ENCODE measurements around the gene RETREG3. TPM values are rescaled to one million over a fixed set of nuclear protein-coding genes. Genes with fewer than 3 reads are reported as not detected.
"Not testable (repeated sequence)": the region's sequence is repeated elsewhere in the genome, so short reads cannot be mapped to it uniquely, and the experiment has no call there.

RETREG3 gene
- total RNA-seq, 4 donors from 2014 or later = 87.9 to 97.0 (median 91.1) TPM

DNA sequence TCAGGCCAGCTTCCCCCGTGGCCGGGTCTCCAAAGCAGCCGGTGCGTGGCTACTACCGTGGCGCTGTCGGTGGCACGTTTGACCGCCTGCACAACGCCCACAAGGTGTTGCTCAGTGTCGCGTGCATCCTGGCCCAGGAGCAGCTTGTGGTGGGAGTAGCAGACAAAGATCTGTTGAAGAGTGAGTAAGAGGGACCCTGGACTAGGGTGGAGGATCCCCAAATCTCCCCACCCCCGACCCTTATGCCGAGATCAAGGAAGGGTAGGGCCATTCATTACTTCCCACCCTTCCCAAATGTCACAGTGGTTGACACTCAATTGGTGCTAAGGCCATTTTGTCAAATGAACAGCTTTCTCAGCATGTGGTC is 46.0 kb downstream of the RETREG3 start:
- peak overlapping the region; percentile 90 for H3K4me3 ChIP-seq
- peaks cover 20% of the 10 kb centered on the region for H3K36me3 ChIP-seq
- WGBS = 75% methylated on average over 4 of the region's 14 CpGs
- no peaks in the 10 kb centered on the region for H3K27me3 ChIP-seq
- no peak for DNase-seq (ENCODE audit: low spot score in 2 of 2)
- TF ChIP-seq, protein P1, sequence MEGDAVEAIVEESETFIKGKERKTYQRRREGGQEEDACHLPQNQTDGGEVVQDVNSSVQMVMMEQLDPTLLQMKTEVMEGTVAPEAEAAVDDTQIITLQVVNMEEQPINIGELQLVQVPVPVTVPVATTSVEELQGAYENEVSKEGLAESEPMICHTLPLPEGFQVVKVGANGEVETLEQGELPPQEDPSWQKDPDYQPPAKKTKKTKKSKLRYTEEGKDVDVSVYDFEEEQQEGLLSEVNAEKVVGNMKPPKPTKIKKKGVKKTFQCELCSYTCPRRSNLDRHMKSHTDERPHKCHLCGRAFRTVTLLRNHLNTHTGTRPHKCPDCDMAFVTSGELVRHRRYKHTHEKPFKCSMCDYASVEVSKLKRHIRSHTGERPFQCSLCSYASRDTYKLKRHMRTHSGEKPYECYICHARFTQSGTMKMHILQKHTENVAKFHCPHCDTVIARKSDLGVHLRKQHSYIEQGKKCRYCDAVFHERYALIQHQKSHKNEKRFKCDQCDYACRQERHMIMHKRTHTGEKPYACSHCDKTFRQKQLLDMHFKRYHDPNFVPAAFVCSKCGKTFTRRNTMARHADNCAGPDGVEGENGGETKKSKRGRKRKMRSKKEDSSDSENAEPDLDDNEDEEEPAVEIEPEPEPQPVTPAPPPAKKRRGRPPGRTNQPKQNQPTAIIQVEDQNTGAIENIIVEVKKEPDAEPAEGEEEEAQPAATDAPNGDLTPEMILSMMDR (IDR thresholded peaks at IDR 0.05) = no peak
- TF ChIP-seq POLR2AphosphoS5 (IDR thresholded peaks at IDR 0.05) = no peak
- TF ChIP-seq POLR2A (IDR thresholded peaks at IDR 0.05) = no peak
- TF ChIP-seq EP300 (IDR thresholded peaks at IDR 0.05) = no peak
- H3K9me3 ChIP-seq = no peaks in the 10 kb centered on the region
- peaks cover 65% of the 10 kb centered on the region for H3K4me1 ChIP-seq
- peak overlapping the region; percentile 87 for H3K27ac ChIP-seq

DNA sequence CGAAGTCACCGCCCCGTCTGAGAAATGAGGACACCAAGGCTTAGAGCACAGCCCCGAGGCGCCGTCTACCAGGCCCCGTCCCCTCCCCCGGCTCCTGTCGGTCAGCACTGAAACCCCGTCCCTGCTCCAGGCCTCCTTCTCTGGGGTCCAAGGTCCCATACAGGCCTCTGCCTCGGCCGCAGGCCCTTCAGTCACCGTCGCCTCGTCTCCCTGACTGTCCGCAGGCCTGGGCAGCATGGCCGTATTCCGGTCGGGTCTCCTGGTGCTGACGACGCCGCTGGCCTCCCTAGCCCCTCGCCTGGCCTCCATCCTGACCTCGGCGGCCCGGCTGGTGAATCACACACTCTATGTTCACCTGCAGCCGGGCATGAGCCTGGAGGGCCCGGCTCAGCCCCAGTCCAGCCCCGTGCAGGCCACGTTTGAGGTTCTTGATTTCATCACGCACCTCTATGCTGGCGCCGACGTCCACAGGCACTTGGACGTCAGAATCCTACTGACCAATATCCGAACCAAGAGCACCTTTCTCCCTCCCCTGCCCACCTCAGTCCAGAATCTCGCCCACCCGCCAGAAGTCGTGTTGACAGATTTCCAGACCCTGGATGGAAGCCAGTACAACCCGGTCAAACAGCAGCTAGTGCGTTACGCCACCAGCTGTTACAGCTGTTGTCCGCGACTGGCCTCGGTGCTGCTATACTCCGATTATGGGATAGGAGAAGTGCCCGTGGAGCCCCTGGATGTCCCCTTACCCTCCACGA is 46.6 kb downstream of the RETREG3 start:
- TF ChIP-seq EP300 (IDR thresholded peaks at IDR 0.05) = no peak
- no peak for TF ChIP-seq POLR2A (IDR thresholded peaks at IDR 0.05)
- no peak for TF ChIP-seq POLR2AphosphoS5 (IDR thresholded peaks at IDR 0.05)
- TF ChIP-seq, protein P1 (IDR thresholded peaks at IDR 0.05) = no peak
- Histone ChIP-seq H3K27me3 (no peaks in the 10 kb centered on the region), H3K36me3 (peaks cover 20% of the 10 kb centered on the region), H3K9me3 (no peaks in the 10 kb centered on the region), H3K4me1 (peaks cover 60% of the 10 kb centered on the region), H3K4me3 (peak overlapping the region; percentile 90), H3K27ac (peak overlapping the region; percentile 87)
- DNase-seq (ENCODE audit: low spot score in 2 of 2) = peak in 1 of 2 donors; percentile 82
- WGBS = 8% methylated on average over 14 of the region's 48 CpGs

DNA sequence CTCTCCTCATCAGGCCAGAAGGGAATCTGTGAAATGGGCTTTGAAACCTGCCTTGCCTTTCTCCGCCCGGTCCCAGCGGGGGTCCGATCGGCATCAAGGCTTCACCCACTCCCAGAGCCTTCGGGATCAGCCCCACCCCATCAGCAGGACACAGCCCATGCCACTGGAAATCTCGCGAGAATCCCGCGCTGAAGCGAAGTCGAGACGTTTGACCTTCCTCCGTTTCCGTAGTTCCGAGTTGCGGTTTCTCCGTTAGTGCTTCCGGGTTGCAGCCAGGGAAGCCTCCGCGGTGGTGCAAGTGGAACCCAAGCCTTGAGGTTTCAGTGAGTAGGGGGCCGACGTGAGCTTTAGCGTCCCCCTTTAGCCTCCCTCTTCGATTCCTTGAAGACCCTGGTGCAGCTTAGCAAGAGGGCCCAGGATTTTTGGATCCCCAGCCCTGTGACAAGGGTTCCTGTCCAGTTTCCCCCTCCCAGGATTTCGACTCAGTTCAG is 47.2 kb downstream of the RETREG3 start, which contains the start of gene COASY:
TSS of gene COASY (plus strand) at position 252 of the 491 bp plus-strand sequence. CDS start 475 bp downstream, outside the sequence.
- peak within 1 kb of the TSS; percentile 90 for H3K4me3 ChIP-seq
- H3K4me1 ChIP-seq = peaks cover 56% of the 10 kb centered on the region
- H3K9me3 ChIP-seq = no peaks in the 10 kb centered on the region
- H3K36me3 ChIP-seq = peaks cover 20% of the 10 kb centered on the region
- H3K27ac ChIP-seq = peak within 1 kb of the TSS; percentile 87
- TF ChIP-seq POLR2A (IDR thresholded peaks at IDR 0.05) = peak in 1 of 2 donors; percentile 23
- TF ChIP-seq, protein P1 (IDR thresholded peaks at IDR 0.05) = no peak
- peak; percentile 92 to 95 (median 92) for TF ChIP-seq POLR2AphosphoS5 (IDR thresholded peaks at IDR 0.05)
- 0% methylated on average over 5 of the region's 26 CpGs for WGBS
- peak; percentile 97 to 98 for DNase-seq (ENCODE audit: low spot score in 2 of 2)
- H3K27me3 ChIP-seq = no peaks in the 10 kb centered on the region

DNA sequence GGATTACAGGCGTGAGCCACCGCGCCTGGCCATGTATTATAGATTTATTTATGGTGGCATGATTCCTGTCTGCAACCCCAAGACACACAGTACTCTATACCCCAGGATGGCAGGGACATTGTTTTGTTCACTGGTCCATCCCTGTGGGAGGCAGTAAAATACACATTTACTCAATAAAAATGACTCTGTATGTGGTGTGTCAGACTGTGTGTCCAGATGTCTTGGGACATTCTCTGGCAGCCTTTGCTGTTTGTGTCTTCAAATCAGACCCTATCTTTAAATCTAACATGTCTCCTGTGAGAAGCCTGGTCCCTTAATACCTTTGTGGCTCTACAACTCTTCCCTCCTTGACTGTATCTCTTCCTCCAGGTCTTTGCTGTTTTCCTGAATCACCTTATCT is 48.9 kb downstream of the RETREG3 start:
- peak overlapping the region; percentile 38 for H3K27ac ChIP-seq
- TF ChIP-seq POLR2A (IDR thresholded peaks at IDR 0.05) (no peak), EP300 (IDR thresholded peaks at IDR 0.05) (no peak), POLR2AphosphoS5 (IDR thresholded peaks at IDR 0.05) (no peak)
- TF ChIP-seq, protein P1 (IDR thresholded peaks at IDR 0.05) = no peak
- 94% methylated on average over 3 of the region's 3 CpGs for WGBS
- H3K4me1 ChIP-seq = peaks cover 50% of the 10 kb centered on the region
- H3K4me3 ChIP-seq = no peak overlapping the region
- no peaks in the 10 kb centered on the region for H3K9me3 ChIP-seq
- H3K36me3 ChIP-seq = peaks cover 11% of the 10 kb centered on the region
- no peaks in the 10 kb centered on the region for H3K27me3 ChIP-seq
- DNase-seq (ENCODE audit: low spot score in 2 of 2) = no peak

DNA sequence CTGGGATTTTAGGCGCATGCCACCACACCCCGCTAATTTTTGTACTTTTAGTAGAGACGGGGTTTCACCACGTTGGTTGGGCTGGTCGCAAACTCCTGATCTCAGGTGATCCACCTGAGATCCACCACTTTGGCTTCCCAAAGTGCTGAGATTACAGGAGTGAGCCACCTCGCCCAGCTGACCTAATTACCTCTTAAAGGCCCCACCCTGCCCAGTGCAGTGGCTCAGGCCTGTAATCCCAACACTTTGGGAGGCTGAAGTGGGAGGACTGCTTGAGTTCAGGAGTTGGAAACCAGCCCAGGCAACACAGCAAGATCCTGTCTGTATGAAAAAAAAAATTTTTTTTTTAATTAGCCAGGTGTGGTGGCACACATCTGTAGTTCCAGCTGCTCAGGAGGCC is 50.1 kb downstream of the RETREG3 start:
- Histone ChIP-seq H3K36me3 (no peaks in the 10 kb centered on the region), H3K4me3 (no peak overlapping the region), H3K9me3 (no peaks in the 10 kb centered on the region), H3K27me3 (no peaks in the 10 kb centered on the region), H3K4me1 (peaks cover 57% of the 10 kb centered on the region), H3K27ac (peak overlapping the region; percentile 38)
- 62% methylated on average over 6 of the region's 6 CpGs for WGBS
- TF ChIP-seq, protein P1 (IDR thresholded peaks at IDR 0.05) = no peak
- TF ChIP-seq POLR2AphosphoS5 (IDR thresholded peaks at IDR 0.05) (no peak), POLR2A (IDR thresholded peaks at IDR 0.05) (no peak), EP300 (IDR thresholded peaks at IDR 0.05) (no peak)
- no peak for DNase-seq (ENCODE audit: low spot score in 2 of 2)

DNA sequence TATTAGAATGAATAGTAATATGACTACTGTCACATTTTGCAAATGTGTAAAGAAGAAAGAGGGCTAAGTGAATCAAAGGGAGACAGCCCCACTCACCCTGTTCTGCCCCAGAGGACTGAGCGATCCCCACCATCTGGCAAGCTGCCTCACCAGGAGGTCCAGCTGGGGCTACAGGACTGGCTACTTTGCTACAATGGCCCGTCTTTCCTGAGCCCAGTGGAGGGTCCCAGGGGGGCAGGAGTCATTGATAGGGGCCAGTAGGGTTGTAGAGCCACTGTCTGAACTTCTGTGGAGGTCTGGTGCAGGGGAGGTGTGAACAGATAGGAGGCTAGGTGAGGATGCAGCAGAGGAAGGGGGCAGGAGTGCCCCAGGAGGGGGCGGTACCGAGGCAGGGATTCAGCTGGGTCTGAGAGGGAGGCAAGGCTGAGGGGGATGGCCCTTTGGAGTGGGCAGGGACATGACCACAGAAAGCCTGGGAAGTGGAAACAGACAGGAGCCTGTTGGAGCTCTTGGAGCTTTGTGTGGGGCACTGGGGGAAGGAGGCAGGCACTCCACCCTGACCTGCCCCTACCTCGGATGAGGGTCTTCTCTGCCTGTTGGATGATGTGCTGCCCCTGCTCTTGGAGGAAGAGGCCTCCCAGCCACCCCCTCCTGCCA is 53.1 kb downstream of the RETREG3 start:
- H3K27ac ChIP-seq; DNase-seq (ENCODE audit: low spot score in 2 of 2); H3K36me3 ChIP-seq; H3K9me3 ChIP-seq; H3K4me3 ChIP-seq; H3K27me3 ChIP-seq: not testable (repeated sequence)
- peaks cover 45% of the 10 kb centered on the region for H3K4me1 ChIP-seq
- WGBS = 59% methylated on average over 5 of the region's 5 CpGs

Data from suprapubic skin (tissue), 4 donors.